K562 (cell line): ENCODE data around the gene CCDC97. TPM values are rescaled to one million over a fixed set of nuclear protein-coding genes. Genes with fewer than 3 reads are reported as not detected.
A peak's percentile ranks its signal among the peaks of the same experiment; 100 is the strongest.

Experiments
- CC2D1A ChIP-seq: fragments of 450-650 bp; IDR thresholded peaks from 2 replicates; pipeline ENCODE4 v1.6.1; 2017; ENCODE audit warnings: mild to moderate bottlenecking
- CREBBP ChIP-seq: IDR thresholded peaks from one replicate; pipeline ENCODE4 v1.6.1; 2012; ENCODE audit warnings: low read depth, mild to moderate bottlenecking, control low read depth, inconsistent platforms, low read length
- EGR1 ChIP-seq: fragments of 450-650 bp; conservative IDR thresholded peaks from 2 replicates; pipeline ENCODE4 v1.6.1; 2017; ENCODE audit warnings: mild to moderate bottlenecking
- HIVEP1 ChIP-seq: fragments of 250-450 bp; sonication (Bioruptor Pico); IDR thresholded peaks from 2 replicates; pipeline ENCODE4 v1.4.0; 2020; ENCODE audit warnings: mild to moderate bottlenecking
- KDM5B ChIP-seq: fragments of 200-600 bp; sonication (generic); IDR thresholded peaks from 2 replicates; pipeline ENCODE4 v1.6.1; 2012; ENCODE audit warnings: low read depth, mild to moderate bottlenecking, moderate library complexity, low read length, control low read depth, inconsistent platforms; ENCODE audit not compliant: insufficient replicate concordance
- NFIC ChIP-seq: fragments of 450-650 bp; IDR thresholded peaks from 2 replicates; pipeline ENCODE4 v1.6.1; 2017; ENCODE audit warnings: mild to moderate bottlenecking, inconsistent platforms
- SMARCA4 ChIP-seq: fragments of 450-650 bp; IDR thresholded peaks from 2 replicates; pipeline ENCODE4 v1.6.1; 2016
- ZNF282 ChIP-seq: sonication (generic); formaldehyde crosslinking; IDR thresholded peaks from 2 replicates; pipeline ENCODE4 v1.8.1; 2023; ENCODE audit warnings: missing genetic modification reagents
- polyA plus RNA-seq, 8 experiments: library from polyadenylated mRNA; depleted of rRNA in 4 of 8; stranded (reverse) in 5 of 8; unstranded in 3 of 8; fragments of >200 nt; fragmentation: Nextera tagmentation in 2 of 8; fragmentation: Illumina TruSeq in 1 of 8; extraction: Ambion mirVana in 2 of 8; extraction: Trizol in 1 of 8; gene quantifications; 2 replicates each; pipeline versions ENCODE4 v1.2.1 to v1.2.3, GENCODE V29; 2011 to 2014; ENCODE audit warnings: inconsistent platforms in 1 of 8, missing spikeins in 1 of 8
- total RNA-seq, 7 experiments: library from RNA; depleted of rRNA in 6 of 7; stranded (reverse); fragments of >200 nt in 6 of 7; fragmentation: Illumina TruSeq in 2 of 7; extraction: Trizol in 2 of 7; gene quantifications; 2 replicates each; pipeline versions ENCODE4 v1.2.1 to v1.2.3, GENCODE V29; 2011 to 2021; ENCODE audit warnings: low replicate concordance in 1 of 7
- TF ChIP-seq, protein P1 (sequence below), 3 experiments: fragments of 200-800 bp in 1 of 3; fragments of 250-450 bp in 1 of 3; fragments of 450-650 bp in 1 of 3; sonication (Bioruptor Pico) in 1 of 3; sonication (Bioruptor generic) in 1 of 3; formaldehyde crosslinking in 1 of 3; IDR thresholded peaks; 2 replicates each; pipeline versions ENCODE4 v1.6.1 to v1.8.0; 2016 to 2022; ENCODE audit warnings: mild to moderate bottlenecking in 2 of 3, missing genetic modification characterization in 2 of 3, missing compliant biosample characterization in 1 of 3, moderate library complexity in 1 of 3
- TF ChIP-seq, protein P2 (sequence below): fragments of 250-450 bp; sonication (Bioruptor Pico); IDR thresholded peaks from 2 replicates; pipeline ENCODE4 v1.9.0; 2021; ENCODE audit warnings: mild to moderate bottlenecking, inconsistent platforms
- TF ChIP-seq, protein P3 (sequence below): fragments of 450-650 bp; formaldehyde crosslinking; IDR thresholded peaks from 2 replicates; pipeline ENCODE4 v1.4.0; 2022; ENCODE audit warnings: missing genetic modification characterization
- TF ChIP-seq, protein P4 (sequence below), 2 experiments: fragments of 450-650 bp; IDR thresholded peaks; 2 replicates each; pipeline ENCODE4 v1.6.1; 2018; ENCODE audit warnings: mild to moderate bottlenecking in 2 of 2, low read depth in 1 of 2; ENCODE audit not compliant: partially characterized antibody in 2 of 2

The CCDC97 gene
- total and polyA plus RNA-seq, 9 of the 15 experiments (the other 6 are each of a cell fraction or from before 2014, with no cell fraction given) = 0.60 to 16.5 (median 7.0) TPM

DNA sequence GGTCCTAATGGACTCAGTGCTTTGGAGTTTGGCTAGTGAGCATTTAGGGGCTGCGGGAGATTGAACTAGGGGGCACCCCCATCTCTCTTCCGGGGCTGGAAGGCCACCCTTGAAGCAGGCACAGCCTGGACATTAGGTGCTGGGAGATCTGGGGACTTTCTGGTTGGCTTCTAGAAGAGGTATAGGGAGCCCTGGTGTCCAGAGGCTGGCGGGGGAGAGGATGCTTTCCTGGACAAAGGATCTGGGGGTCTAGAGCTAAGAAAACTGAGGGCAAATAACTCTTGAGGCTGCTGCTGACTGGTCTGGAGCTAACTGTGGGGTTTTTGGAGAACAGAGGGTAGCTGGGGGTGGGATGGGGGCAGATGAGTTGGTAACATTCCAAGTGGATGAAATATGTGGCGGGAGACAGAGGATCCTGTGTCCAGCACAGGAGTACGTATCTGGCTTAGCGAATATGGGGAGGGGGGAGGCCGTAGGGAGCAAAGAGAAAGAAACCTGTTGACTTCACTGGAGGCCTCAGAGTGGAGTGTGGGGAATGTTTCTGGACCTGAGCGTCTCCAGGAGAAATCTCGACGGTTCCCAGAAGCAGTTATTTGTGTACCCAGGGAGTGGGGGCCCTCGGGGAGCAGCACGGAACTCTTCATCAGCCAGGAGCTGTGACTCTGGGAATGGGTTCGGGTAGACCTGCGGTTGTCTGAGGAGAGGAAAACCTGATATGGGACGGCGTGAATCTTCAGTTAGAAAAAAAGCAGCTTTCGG, 44.4 kb upstream of the CCDC97 start (continued):
- TF ChIP-seq, protein P1, sequence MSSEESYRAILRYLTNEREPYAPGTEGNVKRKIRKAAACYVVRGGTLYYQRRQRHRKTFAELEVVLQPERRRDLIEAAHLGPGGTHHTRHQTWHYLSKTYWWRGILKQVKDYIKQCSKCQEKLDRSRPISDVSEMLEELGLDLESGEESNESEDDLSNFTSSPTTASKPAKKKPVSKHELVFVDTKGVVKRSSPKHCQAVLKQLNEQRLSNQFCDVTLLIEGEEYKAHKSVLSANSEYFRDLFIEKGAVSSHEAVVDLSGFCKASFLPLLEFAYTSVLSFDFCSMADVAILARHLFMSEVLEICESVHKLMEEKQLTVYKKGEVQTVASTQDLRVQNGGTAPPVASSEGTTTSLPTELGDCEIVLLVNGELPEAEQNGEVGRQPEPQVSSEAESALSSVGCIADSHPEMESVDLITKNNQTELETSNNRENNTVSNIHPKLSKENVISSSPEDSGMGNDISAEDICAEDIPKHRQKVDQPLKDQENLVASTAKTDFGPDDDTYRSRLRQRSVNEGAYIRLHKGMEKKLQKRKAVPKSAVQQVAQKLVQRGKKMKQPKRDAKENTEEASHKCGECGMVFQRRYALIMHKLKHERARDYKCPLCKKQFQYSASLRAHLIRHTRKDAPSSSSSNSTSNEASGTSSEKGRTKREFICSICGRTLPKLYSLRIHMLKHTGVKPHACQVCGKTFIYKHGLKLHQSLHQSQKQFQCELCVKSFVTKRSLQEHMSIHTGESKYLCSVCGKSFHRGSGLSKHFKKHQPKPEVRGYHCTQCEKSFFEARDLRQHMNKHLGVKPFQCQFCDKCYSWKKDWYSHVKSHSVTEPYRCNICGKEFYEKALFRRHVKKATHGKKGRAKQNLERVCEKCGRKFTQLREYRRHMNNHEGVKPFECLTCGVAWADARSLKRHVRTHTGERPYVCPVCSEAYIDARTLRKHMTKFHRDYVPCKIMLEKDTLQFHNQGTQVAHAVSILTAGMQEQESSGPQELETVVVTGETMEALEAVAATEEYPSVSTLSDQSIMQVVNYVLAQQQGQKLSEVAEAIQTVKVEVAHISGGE (CRISPR knock-in tag; IDR thresholded peaks at IDR 0.05) = peak in 1 of 3 experiments; percentile 71; a peak in 2 of 6 replicates
- TF ChIP-seq EGR1 (no peak), HIVEP1 (no peak), SMARCA4 (no peak), ZNF282 (CRISPR knock-in tag) (no peak), NFIC (0 out of 2 replicates have a peak, but pooled peaks have one; percentile 13), KDM5B (peak; percentile 10), CC2D1A (no peak), CREBBP (no peak)
- TF ChIP-seq, protein P2, sequence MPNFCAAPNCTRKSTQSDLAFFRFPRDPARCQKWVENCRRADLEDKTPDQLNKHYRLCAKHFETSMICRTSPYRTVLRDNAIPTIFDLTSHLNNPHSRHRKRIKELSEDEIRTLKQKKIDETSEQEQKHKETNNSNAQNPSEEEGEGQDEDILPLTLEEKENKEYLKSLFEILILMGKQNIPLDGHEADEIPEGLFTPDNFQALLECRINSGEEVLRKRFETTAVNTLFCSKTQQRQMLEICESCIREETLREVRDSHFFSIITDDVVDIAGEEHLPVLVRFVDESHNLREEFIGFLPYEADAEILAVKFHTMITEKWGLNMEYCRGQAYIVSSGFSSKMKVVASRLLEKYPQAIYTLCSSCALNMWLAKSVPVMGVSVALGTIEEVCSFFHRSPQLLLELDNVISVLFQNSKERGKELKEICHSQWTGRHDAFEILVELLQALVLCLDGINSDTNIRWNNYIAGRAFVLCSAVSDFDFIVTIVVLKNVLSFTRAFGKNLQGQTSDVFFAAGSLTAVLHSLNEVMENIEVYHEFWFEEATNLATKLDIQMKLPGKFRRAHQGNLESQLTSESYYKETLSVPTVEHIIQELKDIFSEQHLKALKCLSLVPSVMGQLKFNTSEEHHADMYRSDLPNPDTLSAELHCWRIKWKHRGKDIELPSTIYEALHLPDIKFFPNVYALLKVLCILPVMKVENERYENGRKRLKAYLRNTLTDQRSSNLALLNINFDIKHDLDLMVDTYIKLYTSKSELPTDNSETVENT = no peak
- TF ChIP-seq, protein P3, sequence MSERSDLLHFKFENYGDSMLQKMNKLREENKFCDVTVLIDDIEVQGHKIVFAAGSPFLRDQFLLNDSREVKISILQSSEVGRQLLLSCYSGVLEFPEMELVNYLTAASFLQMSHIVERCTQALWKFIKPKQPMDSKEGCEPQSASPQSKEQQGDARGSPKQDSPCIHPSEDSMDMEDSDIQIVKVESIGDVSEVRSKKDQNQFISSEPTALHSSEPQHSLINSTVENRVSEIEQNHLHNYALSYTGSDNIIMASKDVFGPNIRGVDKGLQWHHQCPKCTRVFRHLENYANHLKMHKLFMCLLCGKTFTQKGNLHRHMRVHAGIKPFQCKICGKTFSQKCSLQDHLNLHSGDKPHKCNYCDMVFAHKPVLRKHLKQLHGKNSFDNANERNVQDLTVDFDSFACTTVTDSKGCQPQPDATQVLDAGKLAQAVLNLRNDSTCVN = peak; percentile 31; the same call in 1 of the 2 replicates
- TF ChIP-seq, protein P4, sequence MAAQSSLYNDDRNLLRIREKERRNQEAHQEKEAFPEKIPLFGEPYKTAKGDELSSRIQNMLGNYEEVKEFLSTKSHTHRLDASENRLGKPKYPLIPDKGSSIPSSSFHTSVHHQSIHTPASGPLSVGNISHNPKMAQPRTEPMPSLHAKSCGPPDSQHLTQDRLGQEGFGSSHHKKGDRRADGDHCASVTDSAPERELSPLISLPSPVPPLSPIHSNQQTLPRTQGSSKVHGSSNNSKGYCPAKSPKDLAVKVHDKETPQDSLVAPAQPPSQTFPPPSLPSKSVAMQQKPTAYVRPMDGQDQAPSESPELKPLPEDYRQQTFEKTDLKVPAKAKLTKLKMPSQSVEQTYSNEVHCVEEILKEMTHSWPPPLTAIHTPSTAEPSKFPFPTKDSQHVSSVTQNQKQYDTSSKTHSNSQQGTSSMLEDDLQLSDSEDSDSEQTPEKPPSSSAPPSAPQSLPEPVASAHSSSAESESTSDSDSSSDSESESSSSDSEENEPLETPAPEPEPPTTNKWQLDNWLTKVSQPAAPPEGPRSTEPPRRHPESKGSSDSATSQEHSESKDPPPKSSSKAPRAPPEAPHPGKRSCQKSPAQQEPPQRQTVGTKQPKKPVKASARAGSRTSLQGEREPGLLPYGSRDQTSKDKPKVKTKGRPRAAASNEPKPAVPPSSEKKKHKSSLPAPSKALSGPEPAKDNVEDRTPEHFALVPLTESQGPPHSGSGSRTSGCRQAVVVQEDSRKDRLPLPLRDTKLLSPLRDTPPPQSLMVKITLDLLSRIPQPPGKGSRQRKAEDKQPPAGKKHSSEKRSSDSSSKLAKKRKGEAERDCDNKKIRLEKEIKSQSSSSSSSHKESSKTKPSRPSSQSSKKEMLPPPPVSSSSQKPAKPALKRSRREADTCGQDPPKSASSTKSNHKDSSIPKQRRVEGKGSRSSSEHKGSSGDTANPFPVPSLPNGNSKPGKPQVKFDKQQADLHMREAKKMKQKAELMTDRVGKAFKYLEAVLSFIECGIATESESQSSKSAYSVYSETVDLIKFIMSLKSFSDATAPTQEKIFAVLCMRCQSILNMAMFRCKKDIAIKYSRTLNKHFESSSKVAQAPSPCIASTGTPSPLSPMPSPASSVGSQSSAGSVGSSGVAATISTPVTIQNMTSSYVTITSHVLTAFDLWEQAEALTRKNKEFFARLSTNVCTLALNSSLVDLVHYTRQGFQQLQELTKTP (IDR thresholded peaks at IDR 0.05; ENCODE audit: low read depth in 1 of 2, partially characterized antibody in 2 of 2) = peak in 1 of 2 experiments; percentile 19
